HG02981 (cell line): ENCODE results near the gene KHDC1.
"Not testable (repeated sequence)": the region's sequence is repeated elsewhere in the genome, so short reads cannot be mapped to it uniquely, and the experiment has no call there.

Experiments
- ATAC-seq: cut with Tn5 transposase; IDR thresholded peaks from one replicate; pipeline ENCODE4 v1.9.1; 2021; ENCODE audit warnings: mild to moderate bottlenecking, moderate library complexity; ENCODE audit not compliant: unreplicated experiment

KHDC1 gene, protein sequence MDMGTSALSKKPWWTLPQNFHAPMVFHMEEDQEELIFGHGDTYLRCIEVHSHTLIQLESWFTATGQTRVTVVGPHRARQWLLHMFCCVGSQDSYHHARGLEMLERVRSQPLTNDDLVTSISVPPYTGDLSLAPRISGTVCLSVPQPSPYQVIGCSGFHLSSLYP

GRCh38 chr6:73262671-73263569, at the start of gene KHDC1:
Gene KHDC1, minus strand, starts transcription at chr6:73263196. Its CDS starts 20,679 bp downstream, at chr6:73242517.
- peak; percentile 87 for ATAC-seq

DNA sequence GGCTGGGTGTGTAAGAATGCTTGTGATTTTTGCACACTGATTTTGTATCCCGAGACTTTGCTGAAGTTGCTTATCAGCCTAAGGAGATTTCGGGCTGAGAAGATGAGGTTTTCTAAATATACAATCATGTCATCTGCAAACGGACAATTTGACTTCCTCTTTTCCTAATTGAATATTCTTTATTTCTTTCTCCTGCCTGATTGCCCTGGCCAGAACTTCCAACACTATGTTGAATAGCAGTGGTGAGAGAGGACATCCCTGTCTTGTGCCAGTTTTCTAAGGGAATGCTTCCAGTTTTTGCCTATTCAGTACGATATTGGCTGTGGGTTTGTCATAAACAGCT, 47.5 kb upstream of the KHDC1 start:
- not testable (repeated sequence) for ATAC-seq

GRCh38 chr6:73309785-73310502, 46.9 kb upstream of the KHDC1 start:
- ATAC-seq, result peak; percentile 93

- ATAC-seq, result no peak
Observed at GRCh38 chr6:73309535-73309784, 46.5 kb upstream of the KHDC1 start.

- ATAC-seq, result no peak
Observed at GRCh38 chr6:73308712-73309534, 45.9 kb upstream of the KHDC1 start.

GRCh38 chr6:73303773-73304172, 40.8 kb upstream of the KHDC1 start:
- not testable (repeated sequence) for ATAC-seq

GRCh38 chr6:73302339-73302738, 39.3 kb upstream of the KHDC1 start:
- ATAC-seq, result no peak

DNA sequence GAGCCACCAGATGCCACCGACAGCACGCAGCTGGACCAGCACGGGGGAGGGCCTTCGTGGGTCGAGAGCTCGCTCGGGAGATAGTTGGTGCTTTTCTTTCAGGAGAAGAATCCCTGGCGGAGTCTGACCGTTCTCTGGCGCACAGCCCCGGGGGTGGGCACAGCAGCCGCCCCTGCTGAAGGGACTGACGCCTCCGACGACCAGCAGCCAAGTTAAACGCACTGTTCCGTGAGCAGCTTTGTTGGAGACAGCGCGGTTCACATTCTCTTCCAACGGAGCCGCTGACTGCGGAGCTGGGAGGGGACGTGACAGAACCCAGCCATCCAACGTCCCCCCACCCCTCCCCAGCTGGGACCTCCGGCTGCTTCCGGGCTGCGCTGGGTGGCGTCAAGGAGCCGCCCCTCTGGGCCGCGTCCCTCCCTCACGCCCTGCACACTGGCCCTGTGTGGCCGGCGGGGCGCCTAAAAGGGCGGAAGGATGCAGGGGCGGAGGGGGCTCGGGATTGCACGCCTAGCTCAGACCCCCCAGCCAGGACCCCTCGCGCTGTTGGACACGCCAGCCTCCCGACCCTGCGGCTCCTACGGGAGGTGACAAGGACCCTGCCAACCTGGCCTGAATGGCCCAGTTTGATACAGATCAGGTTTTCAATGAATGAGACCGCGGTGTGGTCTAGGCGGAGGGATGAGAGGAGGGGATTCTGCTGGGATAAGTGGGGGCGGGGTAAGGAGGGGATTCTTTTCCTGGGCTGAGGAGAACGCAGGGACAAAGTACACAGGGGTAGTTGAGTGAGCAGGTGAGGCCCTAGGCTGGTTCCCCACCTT, 36.4 kb upstream of the KHDC1 start:
- ATAC-seq, result no peak

- ATAC-seq, result no peak
Observed at GRCh38 chr6:73293331-73293730, 30.3 kb upstream of the KHDC1 start.

- ATAC-seq, result no peak
Observed at GRCh38 chr6:73290435-73290834, 27.4 kb upstream of the KHDC1 start.

DNA sequence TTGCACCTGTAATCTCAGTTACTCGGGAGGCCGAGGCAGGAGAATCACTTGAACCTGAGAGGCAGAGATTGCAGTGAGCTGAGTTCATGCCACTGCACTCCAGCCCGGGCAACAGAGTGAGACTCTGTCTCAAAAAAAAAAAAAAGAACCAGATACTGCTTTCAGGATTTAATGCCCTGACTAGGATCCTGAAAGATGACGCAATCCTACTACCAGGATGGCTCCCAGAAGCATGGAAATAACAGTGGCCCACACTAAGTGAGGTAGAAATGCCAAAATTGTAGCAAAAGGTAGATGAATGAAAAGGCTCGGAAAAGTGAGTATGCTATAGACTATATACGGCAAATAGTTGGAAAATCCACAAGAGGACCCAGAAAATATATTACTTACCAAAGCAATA, 23.8 kb upstream of the KHDC1 start:
- no peak for ATAC-seq

GRCh38 chr6:73285674-73286283, 22.8 kb upstream of the KHDC1 start:
- ATAC-seq, result no peak

DNA sequence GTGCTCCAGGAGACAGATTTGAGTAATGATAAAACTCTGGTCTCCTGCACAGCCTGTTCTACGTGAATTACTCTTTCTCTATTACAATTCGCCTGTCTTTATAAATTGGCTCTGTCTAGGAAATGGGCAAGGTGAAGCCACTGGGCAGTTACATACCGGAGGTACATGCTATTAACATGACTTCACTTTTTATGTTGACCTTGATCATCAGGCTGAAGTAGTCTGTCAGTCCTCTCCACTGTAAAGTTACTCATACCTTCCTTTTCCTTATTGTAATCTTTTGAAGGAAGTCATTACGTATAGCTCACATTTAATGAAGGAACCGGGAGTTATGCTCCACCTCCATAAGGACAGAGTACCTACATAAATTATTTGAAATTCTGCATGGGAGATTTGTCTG, 19.9 kb upstream of the KHDC1 start:
- ATAC-seq, result no peak

GRCh38 chr6:73281684-73282083, 18.7 kb upstream of the KHDC1 start:
- ATAC-seq, result not testable (repeated sequence)

DNA sequence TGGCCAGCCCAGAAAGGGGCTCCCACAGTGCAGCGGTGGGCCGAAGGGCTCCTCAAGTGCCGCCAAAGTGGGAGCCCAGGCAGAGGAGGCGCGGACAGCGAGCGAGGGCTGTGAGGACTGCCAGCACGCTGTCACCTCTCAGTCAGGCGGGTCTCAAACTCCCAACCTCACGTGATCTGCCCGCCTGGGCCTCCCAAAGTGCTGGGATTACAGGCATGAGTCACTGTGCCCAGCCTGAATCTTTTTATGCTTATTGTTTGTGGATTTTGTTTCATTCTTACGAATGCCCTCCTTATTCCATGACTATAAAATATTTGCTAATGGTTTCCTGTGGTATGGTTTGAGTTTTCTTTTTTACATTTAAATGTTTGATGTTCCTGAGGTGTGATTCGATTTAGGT, 6.3 kb upstream of the KHDC1 start:
- not testable (repeated sequence) for ATAC-seq

GRCh38 chr6:73268896-73269295, 5.9 kb upstream of the KHDC1 start:
- not testable (repeated sequence) for ATAC-seq

- no peak for ATAC-seq
Observed at GRCh38 chr6:73264446-73264845, 1.4 kb upstream of the KHDC1 start.

- peak; percentile 1 for ATAC-seq
Observed at GRCh38 chr6:73263570-73263909, 544 bp upstream of the KHDC1 start.

GRCh38 chr6:73258721-73259120, 4.3 kb downstream of the KHDC1 start:
- ATAC-seq, result no peak

DNA sequence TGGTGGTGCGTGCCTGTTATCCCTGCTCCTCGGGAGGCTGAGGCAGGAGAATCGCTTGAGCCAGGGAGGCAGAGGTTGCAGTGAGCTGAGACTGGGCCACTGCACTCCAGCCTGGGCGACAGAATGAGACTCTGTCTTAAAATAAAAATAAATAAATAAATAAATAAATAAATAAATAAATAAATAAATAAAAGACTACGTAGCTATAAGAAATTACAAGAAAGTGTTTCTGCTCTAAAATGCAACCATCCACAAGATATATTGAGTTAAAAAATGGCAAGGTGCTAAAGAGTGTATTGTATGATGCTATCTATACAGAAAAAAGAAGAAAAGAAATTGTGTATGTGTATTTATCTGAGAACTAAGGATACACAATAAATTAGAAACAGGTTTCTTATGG, 8.7 kb downstream of the KHDC1 start:
- ATAC-seq, result not testable (repeated sequence)
